ENCODE results near the gene MAP3K14. TPM values are rescaled to one million over a fixed set of nuclear protein-coding genes. Genes with fewer than 3 reads are reported as not detected.
A peak's percentile ranks its signal among the peaks of the same experiment; 100 is the strongest.

MAP3K14 gene
- total and polyA plus RNA-seq, 10 of the 15 experiments (the other 5 are each of a cell fraction or from before 2014, with no cell fraction given), result 2.1 to 33.3 (median 19.7) TPM

- TF ChIP-seq IRF3 (IDR thresholded peaks at IDR 0.05), result no peak
- TF ChIP-seq TBL1XR1 (IDR thresholded peaks at IDR 0.05; ENCODE audit: low read depth, low read length), result no peak
These were observed 23.2 kb downstream of the MAP3K14 start (continued) for GRCh38 chr17:45293413-45294211.

DNA sequence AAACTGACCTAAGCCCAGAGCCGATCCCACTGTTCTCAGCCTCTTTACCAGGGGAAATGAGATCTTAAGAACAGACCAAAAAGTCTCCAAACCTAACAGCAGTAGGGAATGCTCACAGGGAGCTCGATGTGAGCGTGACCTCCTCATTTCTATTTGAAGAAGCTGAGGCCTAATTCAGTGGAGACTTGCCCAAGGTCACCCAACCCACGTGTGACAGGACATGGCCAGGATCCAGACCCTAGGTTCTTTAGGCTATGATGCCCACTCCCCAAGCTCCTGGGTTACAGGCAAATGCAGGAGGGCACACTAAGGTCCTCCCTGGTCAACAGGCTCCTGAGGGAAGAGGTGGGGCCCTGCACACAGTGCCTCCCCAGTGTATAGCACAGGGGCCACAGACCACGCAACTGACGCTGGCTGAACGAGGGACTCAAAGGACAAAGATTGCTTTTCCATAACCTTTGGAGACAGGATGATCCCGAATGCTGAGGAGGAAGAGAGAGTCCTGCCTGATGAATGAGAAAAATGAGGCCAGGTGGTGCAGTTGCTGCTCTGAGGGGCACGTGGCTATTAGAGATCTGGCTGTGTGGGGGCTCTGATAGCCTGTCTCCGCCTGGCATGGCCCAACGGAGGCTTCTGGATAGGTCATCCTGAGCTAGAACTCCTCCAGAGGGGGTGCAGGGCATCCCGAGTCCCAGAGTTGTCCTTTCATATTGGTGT is 24.0 kb downstream of the MAP3K14 start:
- no peak overlapping the region for H3K4me3 ChIP-seq
- H3K9ac ChIP-seq (ENCODE audit: control insufficient read depth, insufficient read depth, low read length), result no peak overlapping the region
- FAIRE-seq (no peak), ATAC-seq (no peak), DNase-seq (ENCODE audit: low read depth, low spot score) (no peak)
- H3K4me1 ChIP-seq (ENCODE audit: control insufficient read depth, insufficient read depth, low read length), result peaks cover 72% of the 10 kb centered on the region
- in situ Hi-C loops (cut with MboI), result no loop called here
- POLR2A ChIA-PET, result interaction anchor here (0.5 to 7.1 kb wide), 4 partner anchors 9 to 36 kb away, joined by 3 to 62 read pairs (median 15); no protein-coding TSS in a partner anchor
- intact Hi-C loops (cut with micrococcal nuclease; ENCODE audit: unreplicated experiment), result no loop called here
- no peak overlapping the region for H3K4me2 ChIP-seq (ENCODE audit: control insufficient read depth, insufficient read depth)
- SMC1A ChIA-PET (ENCODE audit: uncharacterized antibody, unreplicated experiment), result interaction anchor here (0.7 to 5.7 kb wide), 10 partner anchors 10 to 96 kb away, joined by 3 to 153 read pairs (median 8); partner anchors contain the start of gene MAP3K14
- H3K9me3 ChIP-seq (replicated peaks; ENCODE audit: control insufficient read depth, insufficient read depth, low read length), result no peaks in the 10 kb centered on the region; the same call in 2 of the 3 replicates
- CTCF ChIA-PET, result interaction anchor here (0.6 to 5.3 kb wide), 12 partner anchors 16 to 95 kb away, joined by 3 to 38 read pairs (median 6); partner anchors contain the start of gene MAP3K14
- no peaks in the 10 kb centered on the region for H4K20me1 ChIP-seq (ENCODE audit: control insufficient read depth, insufficient read depth)
- RAD21 ChIA-PET (ENCODE audit: unreplicated experiment), result interaction anchor here (1.0 to 5.7 kb wide), 9 partner anchors 10 to 94 kb away, joined by 3 to 44 read pairs (median 5); partner anchors contain the start of gene MAP3K14
- no peak for TF ChIP-seq TCF12 (IDR thresholded peaks at IDR 0.05; ENCODE audit: low read depth, low read length)
- no peak for TF ChIP-seq ZSCAN29 (IDR thresholded peaks at IDR 0.05)
- TF ChIP-seq USF1 (IDR thresholded peaks at IDR 0.05; ENCODE audit: borderline replicate concordance, extremely low read length, insufficient read depth, low read depth, low read length), result no peak
- TF ChIP-seq POLR2AphosphoS5 (IDR thresholded peaks at IDR 0.05; ENCODE audit: low read length), result peak; percentile 22; the same call in 1 of the 2 replicates
- BruUV-seq (replicated peaks), result no TSS peak
- peaks cover 24 to 28% of the 10 kb centered on the region in 2 experiments for H3K36me3 ChIP-seq (ENCODE audit: control insufficient read depth in 2 of 2, insufficient read depth in 2 of 2, low read length in 1 of 2)
- peaks cover 70% of the 10 kb centered on the region for H3K79me2 ChIP-seq (ENCODE audit: control insufficient read depth, insufficient read depth, low read length)
- 87% methylated on average over 12 of the region's 12 CpGs for WGBS (ENCODE audit: insufficient coverage, insufficient replicate concordance, low lambda C conversion rate, missing lambda C conversion rate)
- no peak overlapping the region for H2AFZ ChIP-seq (ENCODE audit: control insufficient read depth, low read depth, low read length)
- peak overlapping the region; percentile 42 for H3K27ac ChIP-seq (ENCODE audit: control insufficient read depth, insufficient read depth)
- H3K27me3 ChIP-seq (replicated peaks in 1 of 2; ENCODE audit: control insufficient read depth in 2 of 2, insufficient read depth in 2 of 2, low read length in 1 of 2), result no peaks in the 10 kb centered on the region

Measured in GM12878 (cell line).